Measurements from ENCODE around the gene DGLUCY.

The DGLUCY gene

DNA sequence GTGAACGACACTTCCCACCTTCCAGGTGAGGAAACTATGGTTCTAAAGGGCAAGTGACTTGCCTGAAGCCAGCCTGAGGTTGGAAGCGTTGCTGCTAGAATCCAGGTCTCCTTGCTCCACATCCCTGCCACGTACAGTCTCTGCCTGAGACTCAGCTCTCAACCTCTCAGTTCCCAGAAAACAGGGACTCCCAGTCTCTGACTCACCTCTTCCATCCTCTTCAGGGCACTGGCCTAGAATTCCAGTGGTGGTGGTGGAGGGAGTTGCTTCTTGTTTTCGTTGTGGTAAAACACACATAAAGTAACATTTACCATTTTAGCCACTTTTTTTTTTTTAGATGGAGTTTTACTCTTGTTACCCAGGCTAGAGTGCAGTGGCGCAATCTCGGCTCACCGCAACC, 123.3 kb downstream of the DGLUCY start:
- DNase-seq (ENCODE audit: extremely low read depth, low read depth), result no peak
- TF ChIP-seq, protein P1, sequence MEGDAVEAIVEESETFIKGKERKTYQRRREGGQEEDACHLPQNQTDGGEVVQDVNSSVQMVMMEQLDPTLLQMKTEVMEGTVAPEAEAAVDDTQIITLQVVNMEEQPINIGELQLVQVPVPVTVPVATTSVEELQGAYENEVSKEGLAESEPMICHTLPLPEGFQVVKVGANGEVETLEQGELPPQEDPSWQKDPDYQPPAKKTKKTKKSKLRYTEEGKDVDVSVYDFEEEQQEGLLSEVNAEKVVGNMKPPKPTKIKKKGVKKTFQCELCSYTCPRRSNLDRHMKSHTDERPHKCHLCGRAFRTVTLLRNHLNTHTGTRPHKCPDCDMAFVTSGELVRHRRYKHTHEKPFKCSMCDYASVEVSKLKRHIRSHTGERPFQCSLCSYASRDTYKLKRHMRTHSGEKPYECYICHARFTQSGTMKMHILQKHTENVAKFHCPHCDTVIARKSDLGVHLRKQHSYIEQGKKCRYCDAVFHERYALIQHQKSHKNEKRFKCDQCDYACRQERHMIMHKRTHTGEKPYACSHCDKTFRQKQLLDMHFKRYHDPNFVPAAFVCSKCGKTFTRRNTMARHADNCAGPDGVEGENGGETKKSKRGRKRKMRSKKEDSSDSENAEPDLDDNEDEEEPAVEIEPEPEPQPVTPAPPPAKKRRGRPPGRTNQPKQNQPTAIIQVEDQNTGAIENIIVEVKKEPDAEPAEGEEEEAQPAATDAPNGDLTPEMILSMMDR (IDR thresholded peaks at IDR 0.05; ENCODE audit: low read depth, low read length), result no peak

DNA sequence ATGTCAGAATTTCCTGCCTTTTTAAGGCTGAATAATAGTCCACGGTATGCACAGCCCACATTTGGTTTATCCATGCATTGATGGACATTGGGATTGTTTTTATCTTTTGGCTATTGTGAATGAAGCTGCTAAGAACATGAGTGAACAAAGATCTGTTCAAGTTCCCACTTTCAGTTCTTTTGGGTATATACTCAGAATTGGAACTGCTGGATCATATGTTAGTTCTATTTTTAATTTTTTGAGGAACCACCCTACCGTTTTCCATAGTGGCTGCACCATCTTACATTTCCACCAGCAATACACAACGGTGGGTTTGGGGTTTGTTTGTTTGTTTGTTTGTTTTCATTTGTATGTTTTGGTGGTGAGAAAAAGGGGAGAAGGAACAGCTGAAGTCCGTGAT, 124.2 kb downstream of the DGLUCY start:
- TF ChIP-seq, protein P1 (IDR thresholded peaks at IDR 0.05; ENCODE audit: low read depth, low read length), result no peak
- DNase-seq (ENCODE audit: extremely low read depth, low read depth), result no peak

DNA sequence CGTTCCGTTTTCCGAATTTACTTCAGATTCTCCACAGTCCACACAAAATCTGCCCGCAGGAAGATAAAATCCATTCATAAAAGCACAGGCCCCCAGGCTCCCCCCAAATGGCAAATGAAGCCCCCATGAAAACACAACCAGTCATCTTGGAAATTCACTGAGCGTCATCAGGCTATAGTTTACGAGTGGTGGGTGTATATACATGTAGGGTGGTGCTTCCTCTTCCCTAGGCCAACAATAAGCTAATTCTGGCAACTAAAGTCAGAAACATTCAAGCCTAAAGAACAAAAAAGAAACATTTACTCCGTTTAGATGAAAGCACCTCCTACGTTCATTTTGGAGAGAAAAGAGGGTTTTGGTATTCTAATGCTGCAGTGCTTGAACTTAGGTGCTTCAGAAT, 124.8 kb downstream of the DGLUCY start:
- TF ChIP-seq, protein P1 (IDR thresholded peaks at IDR 0.05; ENCODE audit: low read depth, low read length), result no peak
- DNase-seq (ENCODE audit: extremely low read depth, low read depth), result no peak

DNA sequence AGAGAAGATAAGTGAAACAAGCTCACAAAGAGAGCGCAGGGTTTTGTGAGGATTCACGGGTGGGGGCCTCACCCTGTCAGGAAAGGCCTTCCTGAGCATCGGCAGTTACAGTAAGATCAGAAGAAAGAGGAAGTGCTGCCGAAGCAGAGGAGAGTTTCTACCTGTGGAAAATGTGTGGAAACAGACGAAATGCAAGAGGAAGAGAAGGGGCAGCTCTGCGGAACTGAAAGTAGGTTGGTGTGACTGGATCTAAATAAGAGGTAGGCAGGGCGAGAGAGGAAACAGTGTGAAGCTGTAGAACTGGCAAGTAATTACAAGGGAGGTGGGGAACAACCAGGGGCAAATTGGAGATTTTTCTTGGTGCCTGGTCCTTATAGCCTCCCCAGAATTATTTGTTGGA, 128.0 kb downstream of the DGLUCY start:
- TF ChIP-seq, protein P1 (IDR thresholded peaks at IDR 0.05; ENCODE audit: low read depth, low read length), result no peak
- DNase-seq (ENCODE audit: extremely low read depth, low read depth), result no peak

DNA sequence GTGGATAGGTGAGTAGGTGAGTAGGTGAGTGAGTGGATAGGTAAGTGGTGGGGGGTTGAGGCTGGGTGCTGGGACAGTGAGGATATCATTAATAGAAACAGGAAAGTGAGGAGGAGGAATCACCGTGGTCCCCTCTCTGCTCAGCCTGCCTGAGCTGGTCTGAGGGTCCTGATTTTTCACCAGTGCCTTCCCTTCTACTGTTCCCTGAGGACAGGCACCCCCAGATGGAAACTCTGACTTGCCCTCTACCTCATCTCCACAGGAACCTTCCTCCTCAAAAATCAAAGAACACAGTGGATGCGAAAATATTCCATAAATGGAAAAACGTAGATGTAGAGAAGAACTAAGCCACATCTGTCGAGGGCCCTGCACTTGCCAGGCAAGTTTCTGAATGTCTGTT, 128.8 kb downstream of the DGLUCY start:
- TF ChIP-seq, protein P1 (IDR thresholded peaks at IDR 0.05; ENCODE audit: low read depth, low read length), result no peak
- no peak for DNase-seq (ENCODE audit: extremely low read depth, low read depth)

DNA sequence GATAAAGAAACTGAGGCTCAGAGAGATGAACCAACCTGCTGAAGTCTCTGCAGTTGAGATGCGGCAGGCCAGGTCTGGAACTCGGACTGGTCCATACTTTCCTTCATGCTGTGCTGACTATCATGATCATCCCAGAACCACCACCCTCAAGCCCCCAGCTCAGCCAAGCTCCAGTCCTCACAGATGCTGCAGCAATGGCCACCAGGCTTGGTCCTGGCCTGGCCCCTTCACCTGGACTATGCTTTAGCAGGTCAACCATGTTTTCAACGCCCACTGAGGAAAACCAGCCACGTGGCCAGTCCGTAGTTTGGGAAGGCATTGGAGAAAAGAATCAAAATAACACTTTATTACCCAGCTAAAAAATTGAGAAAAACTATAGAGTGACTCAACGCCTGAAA, 129.2 kb downstream of the DGLUCY start:
- no peak for DNase-seq (ENCODE audit: extremely low read depth, low read depth)
- TF ChIP-seq, protein P1 (IDR thresholded peaks at IDR 0.05; ENCODE audit: low read depth, low read length), result no peak

DNA sequence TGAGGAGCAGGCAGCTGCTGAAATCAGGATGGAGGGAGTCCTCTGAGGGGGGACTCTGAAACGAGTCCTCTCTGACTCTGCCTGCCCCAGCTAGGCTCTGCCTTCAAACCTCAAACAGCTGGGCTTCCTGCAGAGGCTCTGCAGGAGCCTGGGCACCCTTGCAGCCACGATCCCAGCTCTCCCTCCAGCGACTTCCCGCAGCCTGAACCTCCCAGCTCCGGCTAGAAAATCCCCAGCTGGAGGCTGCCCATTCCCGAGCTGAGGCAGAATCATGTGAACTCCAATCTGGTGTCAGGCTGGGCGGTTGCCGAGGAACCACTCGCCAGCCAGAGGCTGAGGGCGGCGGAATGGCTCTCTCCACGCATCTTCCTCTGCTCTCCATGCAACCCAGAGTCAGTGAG, 130.6 kb downstream of the DGLUCY start, which contains the start of gene GPR68:
TSS of gene GPR68 (minus strand) at position 204 of the 401 bp plus-strand sequence. CDS start 9,654 bp downstream, outside the sequence.
- TF ChIP-seq, protein P1 (IDR thresholded peaks at IDR 0.05; ENCODE audit: low read depth, low read length), result no peak; the same call in 1 of the 2 replicates
- peak; percentile 37 for DNase-seq (ENCODE audit: extremely low read depth, low read depth)

Measured in AG09319 (cell line).